GM12801 (cell line): ENCODE measurements around the gene SIRPA.

Source experiments
- CTCF ChIP-seq: IDR thresholded peaks from one replicate; pipeline ENCODE4 v1.5.1; 2011; ENCODE audit warnings: control low read depth; ENCODE audit not compliant: insufficient read length; ENCODE audit errors: extremely low read depth

The SIRPA gene

GRCh38 chr20:1930165-1930564 lies 35.0 kb downstream of the SIRPA start:
- TF ChIP-seq CTCF = no peak

GRCh38 chr20:1931830-1932229 lies 36.6 kb downstream of the SIRPA start:
- TF ChIP-seq CTCF = no peak

- no peak for TF ChIP-seq CTCF
Measured at GRCh38 chr20:1932971-1933370, 37.8 kb downstream of the SIRPA start.

- no peak for TF ChIP-seq CTCF
Measured at GRCh38 chr20:1933465-1933870, 38.3 kb downstream of the SIRPA start.

- no peak for TF ChIP-seq CTCF
Measured at GRCh38 chr20:1934156-1934555, 38.9 kb downstream of the SIRPA start.

GRCh38 chr20:1934721-1935573 lies 39.7 kb downstream of the SIRPA start:
- TF ChIP-seq CTCF = no peak

GRCh38 chr20:1935696-1936366 lies 40.6 kb downstream of the SIRPA start:
- no peak for TF ChIP-seq CTCF
